GM13976 (cell line): ENCODE data around the gene NPTXR.

ENCODE experiments used
- DNase-seq: peaks from one replicate; pipeline ENCODE4 v3.0.0; 2012; ENCODE audit warnings: low spot score
- in situ Hi-C: fragments of 300-500 bp; cut with MboI; formaldehyde crosslinking; loops from one replicate; pipeline ENCODE4 v1.12.0; 2022; ENCODE audit warnings: low sequenced_read_pairs, mixed read lengths, inconsistent platforms; ENCODE audit not compliant: unreplicated experiment
- TF ChIP-seq, protein P1 (sequence below): IDR thresholded peaks from 2 replicates; pipeline ENCODE4 v1.5.1; 2012; ENCODE audit warnings: borderline replicate concordance, mild to moderate bottlenecking; ENCODE audit not compliant: insufficient read depth; ENCODE audit errors: extremely low read depth, missing control alignments, control extremely low read depth

Gene NPTXR

DNA sequence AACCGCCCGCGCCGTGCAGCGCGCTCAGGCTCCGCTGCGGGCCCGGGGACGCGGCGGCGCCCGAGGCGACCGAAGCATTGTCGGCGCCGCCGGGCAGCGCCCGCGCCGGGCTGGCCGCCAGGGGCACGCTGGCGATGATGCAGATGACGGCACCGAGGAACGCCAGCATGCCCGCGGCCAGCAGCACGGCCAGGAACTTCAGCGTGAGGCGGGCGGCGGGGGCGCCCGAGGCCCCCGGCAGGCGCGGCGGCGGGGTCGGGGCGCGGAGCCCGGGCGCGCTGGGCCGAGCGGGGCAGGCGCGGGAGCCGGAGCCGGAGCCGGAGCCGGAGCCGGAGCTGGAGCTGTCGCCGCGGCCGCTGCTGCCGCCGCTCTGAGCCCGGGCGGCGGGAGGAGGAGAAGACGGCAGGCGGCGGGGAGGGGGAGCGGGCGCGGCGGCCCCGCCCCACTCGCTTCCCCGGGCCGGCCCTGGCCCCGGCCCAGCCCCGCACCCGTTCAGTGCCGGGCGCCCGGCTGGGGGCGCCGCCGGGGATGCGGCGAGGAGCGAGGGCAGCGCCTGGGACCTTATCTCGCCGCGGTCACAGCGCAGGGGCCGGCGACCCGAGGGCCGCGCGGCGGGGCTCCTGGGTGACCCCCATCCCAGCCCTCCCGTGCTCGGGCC, at the start of gene NPTXR:
TSS of gene NPTXR (minus strand) at position 372 of the 658 bp plus-strand sequence.
- TF ChIP-seq, protein P1, sequence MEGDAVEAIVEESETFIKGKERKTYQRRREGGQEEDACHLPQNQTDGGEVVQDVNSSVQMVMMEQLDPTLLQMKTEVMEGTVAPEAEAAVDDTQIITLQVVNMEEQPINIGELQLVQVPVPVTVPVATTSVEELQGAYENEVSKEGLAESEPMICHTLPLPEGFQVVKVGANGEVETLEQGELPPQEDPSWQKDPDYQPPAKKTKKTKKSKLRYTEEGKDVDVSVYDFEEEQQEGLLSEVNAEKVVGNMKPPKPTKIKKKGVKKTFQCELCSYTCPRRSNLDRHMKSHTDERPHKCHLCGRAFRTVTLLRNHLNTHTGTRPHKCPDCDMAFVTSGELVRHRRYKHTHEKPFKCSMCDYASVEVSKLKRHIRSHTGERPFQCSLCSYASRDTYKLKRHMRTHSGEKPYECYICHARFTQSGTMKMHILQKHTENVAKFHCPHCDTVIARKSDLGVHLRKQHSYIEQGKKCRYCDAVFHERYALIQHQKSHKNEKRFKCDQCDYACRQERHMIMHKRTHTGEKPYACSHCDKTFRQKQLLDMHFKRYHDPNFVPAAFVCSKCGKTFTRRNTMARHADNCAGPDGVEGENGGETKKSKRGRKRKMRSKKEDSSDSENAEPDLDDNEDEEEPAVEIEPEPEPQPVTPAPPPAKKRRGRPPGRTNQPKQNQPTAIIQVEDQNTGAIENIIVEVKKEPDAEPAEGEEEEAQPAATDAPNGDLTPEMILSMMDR = no peak
- in situ Hi-C loops = no loop called here
- no peak for DNase-seq

- in situ Hi-C loops = no loop called here
- TF ChIP-seq, protein P1 = no peak
- DNase-seq = no peak
Observed at GRCh38 chr22:38891256-38891655, 47.4 kb upstream of the NPTXR start.

DNA sequence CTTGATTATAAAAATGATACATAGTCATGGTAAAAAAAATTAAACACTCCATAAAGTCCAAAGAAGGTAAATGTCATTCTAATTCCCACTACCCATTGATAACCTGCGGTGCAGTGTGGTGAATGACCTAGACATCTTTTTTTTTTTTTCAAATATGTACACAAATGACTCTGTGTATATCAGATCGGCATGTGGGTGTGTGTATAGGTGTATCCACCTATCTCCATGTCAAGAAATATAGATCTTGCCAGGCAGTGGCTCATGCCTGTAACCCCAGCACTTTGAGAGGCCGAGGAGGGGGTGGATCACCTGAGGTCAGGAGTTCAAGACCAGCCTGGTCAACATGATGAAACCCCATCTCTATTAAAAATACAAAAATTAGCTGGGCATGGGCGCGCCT, 46.5 kb upstream of the NPTXR start:
- in situ Hi-C loops = no loop called here
- TF ChIP-seq, protein P1 = no peak

GRCh38 chr22:38886333-38886732, 42.5 kb upstream of the NPTXR start:
- TF ChIP-seq, protein P1 = no peak
- in situ Hi-C loops = no loop called here
- no peak for DNase-seq

More for the DNA sequence above, 46.5 kb upstream of the NPTXR start:
- DNase-seq = no peak

GRCh38 chr22:38882972-38883622, 39.3 kb upstream of the NPTXR start:
- no peak for DNase-seq
- in situ Hi-C loops = no loop called here
- TF ChIP-seq, protein P1 = no peak

GRCh38 chr22:38881997-38882879, 38.4 kb upstream of the NPTXR start:
- no peak for DNase-seq
- in situ Hi-C loops = no loop called here
- TF ChIP-seq, protein P1 = no peak
